GM12878 (cell line): ENCODE measurements around the gene TNNC2. TPM values are rescaled to one million over a fixed set of nuclear protein-coding genes. Genes with fewer than 3 reads are reported as not detected.

Source experiments
- ATAC-seq: fragments of 200-7000 bp; cut with Tn5 transposase; 3 replicates; pipeline ENCODE4 v1.9.1; 2020; ENCODE audit warnings: mild to moderate bottlenecking, moderate library complexity
- BruUV-seq: library from RNA; stranded (reverse); fragments of 400-500 nt; replicated peaks from 2 replicates; lab custom pipeline; 2021; lab: Mats Ljungman, UMichigan
- CTCF ChIA-PET: fragments of 300-600 bp; sonication (Branson Sonifier 250); formaldehyde crosslinking; extraction: SDS; loops from one replicate; lab custom pipeline; 2021; ENCODE audit warnings: inconsistent platforms; lab: Yijun Ruan, JAX
- POLR2A ChIA-PET: fragments of 350-600 bp; formaldehyde crosslinking; extraction: SDS; loops from one replicate; lab custom pipeline; 2021; ENCODE audit warnings: inconsistent platforms; lab: Charles Lee
- RAD21 ChIA-PET: fragments of 300-600 bp; sonication (Branson Sonifier 250); formaldehyde crosslinking; loops from one replicate; lab custom pipeline; 2023; ENCODE audit warnings: antibody characterized with exemption; ENCODE audit not compliant: unreplicated experiment; lab: Charles Lee
- SMC1A ChIA-PET: fragments of 300-600 bp; sonication (Branson Sonifier 250); formaldehyde crosslinking; loops from one replicate; lab custom pipeline; 2023; ENCODE audit not compliant: unreplicated experiment, uncharacterized antibody; lab: Charles Lee
- DNase-seq: peaks from one replicate; pipeline ENCODE4 v3.0.0-alpha.2; 2011; ENCODE audit warnings: low read depth, low spot score
- FAIRE-seq: peaks from 3 replicates; lab custom pipeline; 2011; peaks lifted over from hg19 to GRCh38; lab: Jason Lieb, UNC
- H2AFZ ChIP-seq: 2 replicates; pipeline ENCODE4 v1.6.0; 2011; ENCODE audit warnings: low read depth, low read length, control low read depth; ENCODE audit not compliant: control insufficient read depth
- H3K27ac ChIP-seq: 2 replicates; pipeline ENCODE4 v1.5.1; 2011; ENCODE audit warnings: control low read depth; ENCODE audit not compliant: control insufficient read depth, insufficient read depth
- H3K27me3 ChIP-seq, 2 experiments: replicated peaks in 1 of 2; 2 replicates each; pipeline versions ENCODE4 v1.6.0 to v1.6.1; 2011; ENCODE audit warnings: low read length in 1 of 2; ENCODE audit not compliant: control insufficient read depth in 2 of 2, insufficient read depth in 2 of 2
- H3K36me3 ChIP-seq, 2 experiments: 2 replicates each; pipeline ENCODE4 v1.5.1; 2011; ENCODE audit warnings: low read length in 1 of 2; ENCODE audit not compliant: control insufficient read depth in 2 of 2, insufficient read depth in 2 of 2
- H3K4me1 ChIP-seq: 2 replicates; pipeline ENCODE4 v1.6.1; 2011; ENCODE audit warnings: mild to moderate bottlenecking, low read length, moderate library complexity, mixed read lengths; ENCODE audit not compliant: control insufficient read depth, insufficient read depth
- H3K4me2 ChIP-seq: 2 replicates; pipeline ENCODE4 v1.6.0; 2011; ENCODE audit warnings: control low read depth; ENCODE audit not compliant: control insufficient read depth, insufficient read depth
- H3K4me3 ChIP-seq: fragments of 200-600 bp; sonication (generic); 2 replicates; pipeline ENCODE4 v1.5.1; 2016
- H3K79me2 ChIP-seq: 2 replicates; pipeline ENCODE4 v1.6.0; 2011; ENCODE audit warnings: low read length; ENCODE audit not compliant: control insufficient read depth, insufficient read depth
- H3K9ac ChIP-seq: 2 replicates; pipeline ENCODE4 v1.8.0; 2011; ENCODE audit warnings: low read length, control low read depth, mixed read lengths; ENCODE audit not compliant: control insufficient read depth, insufficient read depth
- H3K9me3 ChIP-seq: replicated peaks from 3 replicates; pipeline ENCODE4 v1.5.1; 2011; ENCODE audit warnings: mild to moderate bottlenecking, low read length; ENCODE audit not compliant: control insufficient read depth, insufficient read depth
- H4K20me1 ChIP-seq: 2 replicates; pipeline ENCODE4 v1.6.0; 2011; ENCODE audit not compliant: control insufficient read depth, insufficient read depth
- NR2C1 ChIP-seq: fragments of 450-650 bp; IDR thresholded peaks from 2 replicates; pipeline ENCODE4 v1.6.1; 2017; ENCODE audit warnings: antibody characterized with exemption, mild to moderate bottlenecking, moderate library complexity
- RBBP5 ChIP-seq: fragments of 200-600 bp; sonication (generic); conservative IDR thresholded peaks from 2 replicates; pipeline ENCODE4 v1.6.1; 2016
- ZNF217 ChIP-seq: fragments of 450-650 bp; IDR thresholded peaks from 2 replicates; pipeline ENCODE4 v1.6.1; 2017; ENCODE audit warnings: antibody characterized with exemption, mild to moderate bottlenecking
- WGBS: methylation state at CpG from one replicate; pipeline ENCODE4 v1.1.6; 2016; ENCODE audit warnings: low lambda C conversion rate; ENCODE audit not compliant: insufficient replicate concordance, insufficient coverage; ENCODE audit errors: missing lambda C conversion rate; 5-methylcytosine and 5-hydroxymethylcytosine counted together
- in situ Hi-C: fragments of 300-500 bp; cut with MboI; formaldehyde crosslinking; loops from 9 replicates; pipeline ENCODE4 v1.14.3; 2018; ENCODE audit warnings: mixed read lengths
- intact Hi-C: fragments of 100-400 bp; cut with micrococcal nuclease; formaldehyde crosslinking; loops from one replicate; pipeline ENCODE4 v1.14.2; 2022; ENCODE audit not compliant: unreplicated experiment
- polyA plus RNA-seq, 11 experiments: library from polyadenylated mRNA; depleted of rRNA in 4 of 11; unstranded in 6 of 11; stranded (reverse) in 5 of 11; fragments of >200 nt; fragmentation: Nextera tagmentation in 4 of 11; fragmentation: Illumina TruSeq in 1 of 11; extraction: Ambion mirVana in 4 of 11; extraction: Trizol in 1 of 11; gene quantifications; 1 replicate in 1 of 11; 2 replicates in 10 of 11; pipeline versions ENCODE4 v1.2.1 to v1.2.3, GENCODE V29; 2011 to 2016; ENCODE audit warnings: inconsistent platforms in 2 of 11, missing spikeins in 2 of 11, low read depth in 1 of 11
- total RNA-seq, 4 experiments: library from RNA; depleted of rRNA in 3 of 4; stranded (reverse); fragments of >200 nt in 3 of 4; fragmentation: Illumina TruSeq in 1 of 4; extraction: Trizol in 1 of 4; gene quantifications; 2 replicates each; pipeline versions ENCODE4 v1.2.1 to v1.2.3, GENCODE V29; 2013 to 2021

The TNNC2 gene
- total and polyA plus RNA-seq, 10 of the 15 experiments (the other 5 are each of a cell fraction or from before 2014, with no cell fraction given), result 0.37 TPM; not detected in 9

DNA sequence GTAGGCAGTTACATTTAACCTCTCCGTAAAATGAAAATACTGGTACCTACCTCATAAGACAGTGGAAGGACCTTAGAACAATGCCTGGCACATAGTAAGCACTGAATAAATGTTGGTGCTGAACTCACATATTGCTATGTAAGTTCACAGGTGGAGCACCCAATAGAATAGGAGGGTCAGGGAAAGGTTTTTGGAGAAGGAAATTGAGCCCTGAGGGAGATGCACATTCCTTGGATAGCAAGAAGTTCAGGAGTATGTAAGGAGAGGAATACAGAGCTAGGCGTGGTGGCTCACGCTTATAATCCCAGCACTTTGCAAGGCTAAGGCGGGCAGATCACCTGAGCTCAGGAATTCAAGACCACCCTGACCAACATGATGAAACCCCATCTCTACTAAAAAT is 7.6 kb downstream of the TNNC2 start:
- RAD21 ChIA-PET, result interaction anchor here (0.9 kb wide), 1 partner anchor 11 kb away, joined by 3 read pairs; no protein-coding TSS in a partner anchor
- intact Hi-C loops, result no loop called here
- no peak overlapping the region for H3K27ac ChIP-seq
- SMC1A ChIA-PET, result interaction anchor here (1.1 kb wide), 1 partner anchor 12 kb away, joined by 3 read pairs; no protein-coding TSS in a partner anchor
- DNase-seq, result no peak
- POLR2A ChIA-PET, result interaction anchor here (0.6 kb wide), 1 partner anchor 406 kb away, joined by 6 read pairs; no protein-coding TSS in a partner anchor
- H2AFZ ChIP-seq, result no peak overlapping the region
- H4K20me1 ChIP-seq, result no peaks in the 10 kb centered on the region
- no peaks in the 10 kb centered on the region; a peak in 2 of 4 replicates for H3K27me3 ChIP-seq
- H3K4me3 ChIP-seq, result no peak overlapping the region
- peaks cover 1% of the 10 kb centered on the region for H3K79me2 ChIP-seq
- peaks cover 8 to 9% of the 10 kb centered on the region in 2 experiments for H3K36me3 ChIP-seq
- H3K4me2 ChIP-seq, result no peak overlapping the region
- peaks cover 5% of the 10 kb centered on the region; the same call in 1 of the 2 replicates for H3K4me1 ChIP-seq
- WGBS, result 95% methylated on average over 4 of the region's 4 CpGs
- no peak for FAIRE-seq
- H3K9ac ChIP-seq, result no peak overlapping the region
- CTCF ChIA-PET, result interaction anchor here (1.4 kb wide), 1 partner anchor 168 kb away, joined by 3 read pairs; no protein-coding TSS in a partner anchor
- no peaks in the 10 kb centered on the region for H3K9me3 ChIP-seq
- no peak for TF ChIP-seq ZNF217
- in situ Hi-C loops, result loop anchor here (25.0 kb wide), 1 partner anchor 543 kb away; no protein-coding TSS in a partner anchor
- no peak for ATAC-seq
- BruUV-seq, result no TSS peak

- DNase-seq (no peak), FAIRE-seq (no peak), ATAC-seq (no peak)
- CTCF ChIA-PET, result interaction anchor here (0.6 to 1.4 kb wide), 2 partner anchors 19 to 169 kb away, joined by 3 read pairs; no protein-coding TSS in a partner anchor
- Histone ChIP-seq H4K20me1 (no peaks in the 10 kb centered on the region), H3K27ac (no peak overlapping the region), H3K36me3 (peaks cover 8 to 9% of the 10 kb centered on the region in 2 experiments), H3K9me3 (no peaks in the 10 kb centered on the region), H3K4me2 (no peak overlapping the region), H3K79me2 (peaks cover 12% of the 10 kb centered on the region), H3K4me1 (no peaks in the 10 kb centered on the region), H3K4me3 (no peak overlapping the region), H3K27me3 (no peaks in the 10 kb centered on the region; a peak in 1 of 4 replicates), H3K9ac (no peak overlapping the region), H2AFZ (no peak overlapping the region)
- RAD21 ChIA-PET, result no interaction called here
- no TSS peak for BruUV-seq
- SMC1A ChIA-PET, result interaction anchor here (1.2 kb wide), 1 partner anchor 19 kb away, joined by 4 read pairs; no protein-coding TSS in a partner anchor
- no peak for TF ChIP-seq RBBP5
- no peak for TF ChIP-seq NR2C1
- in situ Hi-C loops (loop anchor here (25.0 kb wide), 1 partner anchor 544 kb away; no protein-coding TSS in a partner anchor), intact Hi-C loops (no loop called here)
- WGBS, result 98% methylated on average over 3 of the region's 3 CpGs
- POLR2A ChIA-PET, result interaction anchor here (1.5 kb wide), 1 partner anchor 112 kb away, joined by 5 read pairs; no protein-coding TSS in a partner anchor
Measured at GRCh38 chr20:45818239-45818638, 8.9 kb downstream of the TNNC2 start.
